ENCODE measurements around the gene CNP.
"Not testable (repeated sequence)": the region's sequence is repeated elsewhere in the genome, so short reads cannot be mapped to it uniquely, and the experiment has no call there.

The CNP gene

DNA sequence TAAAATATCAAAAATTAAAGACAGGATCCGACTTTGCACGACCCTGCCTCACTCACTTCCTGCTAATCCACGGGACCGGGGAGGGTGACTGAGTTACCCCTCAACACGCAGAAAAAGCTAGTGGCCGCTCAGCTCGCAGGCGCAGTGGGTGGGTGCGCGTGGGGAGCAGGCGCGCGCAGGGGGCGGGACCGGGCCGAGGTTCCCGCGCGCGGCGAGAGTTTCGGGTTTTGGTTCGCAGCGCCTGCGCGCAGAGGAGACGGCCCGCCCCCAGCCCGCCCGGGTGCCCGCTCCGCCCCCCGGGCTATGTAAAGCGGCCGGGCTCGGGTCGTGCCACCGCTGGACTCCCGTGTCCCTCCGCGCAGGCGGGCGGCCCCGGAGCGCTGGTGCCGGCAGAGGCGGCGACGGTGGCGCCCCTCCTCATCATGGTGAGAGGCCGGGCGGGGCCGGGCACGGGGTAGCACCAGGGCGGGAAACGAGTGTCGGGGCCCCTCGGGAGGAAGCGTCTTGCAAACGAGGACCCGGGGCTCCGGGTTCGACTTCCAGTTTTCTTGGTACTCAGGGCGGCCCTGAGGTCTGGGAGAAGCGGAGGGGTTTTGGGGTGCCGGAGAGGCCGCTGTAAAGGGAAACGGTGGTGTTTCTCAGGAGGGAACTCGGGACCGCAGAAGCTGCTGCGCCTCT, at the start of gene CNP:
TSS of gene CNP (plus strand) at position 333 of the 678 bp plus-strand sequence. CDS start at position 423, 90 bp downstream.
- peak; percentile 96 for DNase-seq (ENCODE audit: low spot score)

DNA sequence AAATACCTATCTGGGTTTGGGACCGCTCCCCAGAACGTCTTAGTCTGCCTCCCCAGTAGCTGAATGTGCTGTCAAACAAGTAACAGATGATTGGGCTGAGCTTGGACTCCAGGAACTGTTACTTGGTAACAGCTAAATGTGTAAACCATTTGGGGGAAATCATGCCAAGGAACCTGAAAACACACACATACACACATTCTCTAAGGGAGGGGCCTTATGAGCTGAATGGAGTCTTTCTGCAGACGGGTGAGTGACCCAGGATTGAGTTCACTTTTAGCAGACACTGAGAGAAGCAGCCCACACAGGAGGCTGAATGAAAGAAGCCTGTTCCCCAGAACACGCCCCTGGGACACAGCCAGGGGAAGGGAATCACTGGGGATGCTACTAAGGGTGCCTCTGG, 49.4 kb upstream of the CNP start:
- no peak for DNase-seq (ENCODE audit: low spot score)

DNA sequence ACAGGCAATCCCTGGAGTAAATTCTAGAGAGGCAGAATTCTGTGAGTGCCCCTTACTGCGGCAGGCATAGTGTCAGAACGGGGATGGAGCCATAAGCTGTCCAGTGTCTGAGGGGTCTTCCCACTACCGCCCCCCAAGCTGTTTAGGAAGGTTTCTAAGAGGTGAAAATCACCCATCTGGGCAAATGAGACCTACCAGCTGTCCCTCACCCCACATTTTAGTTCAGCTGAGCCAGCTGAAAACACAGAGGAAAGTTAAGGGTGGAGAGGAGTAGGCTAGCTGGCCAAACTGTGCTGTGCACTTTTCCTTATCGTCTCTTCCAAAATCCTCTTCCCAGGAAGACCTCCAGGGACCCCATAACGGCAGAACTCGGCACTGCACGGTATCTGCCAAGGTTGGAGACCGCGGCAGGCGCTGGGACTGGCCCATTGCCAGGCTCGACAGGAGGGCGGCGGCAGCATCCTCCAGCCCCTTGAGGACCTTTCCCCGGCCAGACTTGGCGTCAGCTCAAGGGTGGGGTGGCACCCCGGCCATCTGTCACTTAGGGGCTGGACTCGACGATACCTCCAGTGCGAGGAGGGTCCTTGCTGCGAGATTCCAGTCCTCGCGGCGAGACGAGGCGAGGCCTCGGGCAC, 48.8 kb upstream of the CNP start:
- no peak for DNase-seq (ENCODE audit: low spot score)

DNA sequence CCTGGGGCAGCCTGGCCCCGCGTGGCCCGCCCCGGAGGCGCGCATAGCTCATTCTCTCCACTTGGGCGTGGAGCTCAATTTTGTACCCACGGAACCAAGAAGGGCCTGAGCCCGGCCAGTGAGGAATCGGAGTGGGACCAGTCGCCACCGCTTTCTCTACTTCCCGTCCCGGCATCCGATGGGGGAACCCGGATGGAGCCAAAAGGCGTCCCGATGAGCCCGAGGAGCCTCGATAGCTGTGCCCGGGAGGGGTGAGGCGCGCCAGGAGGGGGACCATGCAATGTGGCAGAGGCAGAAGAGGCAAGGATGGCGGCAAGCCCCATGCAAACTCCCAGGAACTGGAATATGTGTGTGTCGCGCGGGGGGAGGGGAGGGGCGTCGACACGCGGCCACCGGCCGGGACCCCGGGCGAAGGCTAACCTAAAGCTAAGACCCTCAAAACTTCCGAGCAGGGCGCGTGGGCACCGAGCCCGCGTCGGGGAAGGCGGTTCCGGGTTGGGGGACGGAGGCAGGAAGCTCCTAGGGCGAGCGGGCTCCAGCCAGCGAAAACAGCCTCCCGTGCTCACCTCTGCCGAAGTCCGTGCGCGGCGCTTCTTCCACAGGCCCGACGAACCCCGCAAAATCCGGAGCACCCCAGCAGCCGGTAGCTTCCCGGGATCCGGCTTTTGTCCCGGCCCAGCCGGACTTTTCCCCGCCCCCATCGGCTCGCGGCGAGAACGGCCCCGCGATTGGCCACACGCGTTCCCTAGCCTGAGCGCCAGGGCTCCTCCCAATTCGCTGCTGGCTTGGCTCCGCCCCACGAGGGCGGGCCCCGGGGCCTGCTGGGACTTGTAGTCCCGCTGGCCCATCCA, 48.1 kb upstream of the CNP start, which contains the start of gene ACLY:
TSS of gene ACLY (minus strand) at position 638 of the 851 bp plus-strand sequence. CDS start 5,078 bp downstream, outside the sequence.
- peak; percentile 99 for DNase-seq (ENCODE audit: low spot score)

DNA sequence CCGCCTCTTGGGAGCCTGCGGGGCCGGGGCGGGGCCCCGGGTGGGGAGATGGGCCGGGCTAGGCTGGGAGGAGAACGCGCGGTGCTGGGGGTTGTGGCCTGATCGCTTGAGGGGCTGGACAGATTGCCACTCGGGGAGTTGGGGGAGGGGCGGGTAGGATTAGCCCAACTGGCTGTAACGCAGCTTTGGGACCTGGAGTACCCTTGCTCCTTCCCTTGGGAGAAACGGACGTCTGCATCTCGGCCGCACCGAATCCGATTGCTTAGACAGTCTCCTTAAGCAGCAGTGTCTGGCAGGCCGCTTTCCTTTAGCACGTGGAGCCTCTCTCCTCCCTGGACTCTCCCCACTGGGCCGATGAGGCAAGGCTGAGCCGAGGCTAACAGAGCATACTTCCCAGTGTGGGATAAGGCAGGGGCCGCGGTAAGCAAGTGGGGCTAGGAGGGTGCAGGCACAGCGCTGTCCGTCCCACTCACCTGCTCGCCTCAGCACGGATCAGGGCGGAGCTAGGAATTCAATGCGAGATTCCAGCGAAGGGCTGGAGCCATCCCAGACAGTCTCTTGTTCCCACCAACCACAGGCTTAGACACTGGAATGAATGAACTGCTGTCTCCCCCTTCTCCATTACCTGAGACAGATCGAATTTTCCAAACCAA, 47.3 kb upstream of the CNP start:
- peak; percentile 83 for DNase-seq (ENCODE audit: low spot score)

DNA sequence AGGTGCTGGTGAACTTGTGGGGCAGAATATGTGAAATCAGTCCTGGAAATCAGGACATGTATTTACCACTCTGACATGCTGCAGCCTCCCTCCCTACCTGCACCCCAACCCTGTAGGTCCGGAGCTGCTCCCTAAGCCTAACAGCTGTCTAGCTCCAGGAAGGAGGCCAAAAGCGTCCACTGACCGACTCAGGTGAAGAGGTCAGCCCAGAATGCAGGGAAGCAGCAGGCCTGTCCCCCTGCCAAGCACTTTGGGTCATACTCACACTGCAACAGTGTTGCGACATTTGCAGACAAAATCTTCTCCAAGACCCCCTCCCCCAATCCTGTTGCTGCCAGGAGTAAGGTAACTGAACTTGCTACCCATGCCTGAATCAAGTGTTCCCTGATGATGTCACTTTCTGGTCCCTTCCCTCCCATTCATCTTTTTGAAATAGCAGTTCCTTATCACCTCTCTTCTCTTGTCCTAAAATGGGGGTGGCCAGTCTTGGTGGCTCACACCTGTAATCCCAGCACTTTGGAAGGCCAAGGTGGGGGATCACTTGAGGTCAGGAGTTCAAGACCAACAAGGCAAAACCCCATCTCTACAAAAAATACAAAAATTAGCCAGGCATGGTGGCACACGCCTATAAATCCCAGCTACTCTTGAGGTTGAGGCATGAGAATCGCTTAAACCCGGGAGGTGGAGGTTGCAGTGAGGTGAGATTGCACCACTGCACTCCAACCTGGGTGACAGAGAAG, 46.6 kb upstream of the CNP start:
- no peak for DNase-seq (ENCODE audit: low spot score)

DNA sequence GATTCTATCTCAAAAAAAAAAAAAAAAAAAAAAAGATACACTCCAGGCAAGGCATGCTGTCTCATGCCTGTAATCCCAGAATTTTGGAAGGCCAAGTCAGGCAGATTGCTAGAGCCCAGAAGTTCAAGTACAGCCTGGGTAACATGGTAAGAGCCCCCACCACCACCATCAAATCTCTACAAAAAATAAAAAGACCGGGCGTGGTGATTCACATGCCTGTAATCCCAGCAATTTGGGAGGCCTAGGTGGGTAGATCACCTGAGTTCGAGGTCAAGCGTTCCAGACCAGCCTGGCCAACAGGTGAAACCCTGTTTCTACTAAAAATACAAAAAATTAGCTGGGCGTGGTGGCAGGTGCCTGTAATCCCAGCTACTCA, 46.0 kb upstream of the CNP start:
- no peak for DNase-seq (ENCODE audit: low spot score)

DNA sequence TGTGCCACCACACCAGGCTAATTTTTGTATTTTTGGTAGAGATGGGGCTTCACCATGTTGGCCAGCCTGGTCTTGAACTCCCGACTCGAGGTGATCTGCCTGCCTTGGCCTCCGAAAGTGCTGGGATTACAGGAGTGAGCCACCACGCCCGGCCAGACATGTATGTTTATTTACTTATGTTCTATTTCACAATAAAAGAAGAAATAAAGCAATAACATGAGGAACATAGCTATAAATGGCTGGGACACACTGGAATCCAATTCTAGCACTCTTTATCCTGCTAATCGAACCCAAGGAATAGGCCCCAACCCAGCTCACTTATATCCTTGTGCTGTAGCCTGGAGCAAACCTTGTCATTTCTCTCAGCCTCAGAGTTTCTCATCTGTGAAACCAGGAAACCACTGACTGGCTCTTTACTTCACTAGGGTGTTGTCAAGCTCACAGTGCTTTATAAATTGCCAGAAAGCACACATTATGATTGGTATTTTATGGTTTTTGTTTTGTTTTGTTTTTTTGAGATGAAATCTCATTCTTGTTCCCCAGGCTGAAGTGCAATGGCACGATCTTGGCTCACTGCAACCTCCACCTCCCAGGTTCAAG, 40.5 kb upstream of the CNP start:
- DNase-seq (ENCODE audit: low spot score) = no peak

DNA sequence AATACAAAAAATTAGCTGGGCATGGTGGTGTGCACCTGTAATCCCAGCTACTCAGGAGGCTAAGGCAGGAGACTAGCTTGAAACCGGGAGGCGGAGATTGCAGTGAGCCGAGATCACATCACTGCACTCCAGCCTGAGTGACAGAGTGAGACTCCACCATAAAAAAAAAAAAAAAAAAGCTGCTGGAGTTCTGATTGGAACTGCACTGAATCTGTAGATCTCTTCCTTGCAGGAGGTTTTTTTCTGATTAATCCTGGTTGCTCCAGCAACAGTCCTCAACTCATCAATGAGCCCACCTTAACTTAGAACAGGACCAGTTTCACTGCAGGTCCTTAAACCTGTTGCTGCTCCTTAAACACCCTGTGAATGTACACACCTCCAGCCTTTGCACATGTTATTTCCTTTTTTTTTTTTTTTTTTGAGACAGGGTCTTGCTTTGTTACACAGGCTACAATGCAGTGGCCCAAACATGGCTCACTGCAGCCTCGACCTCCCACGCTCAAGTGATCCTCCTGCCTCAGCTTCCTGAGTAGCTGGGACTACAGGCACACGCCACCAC, 37.8 kb upstream of the CNP start:
- no peak for DNase-seq (ENCODE audit: low spot score)

DNA sequence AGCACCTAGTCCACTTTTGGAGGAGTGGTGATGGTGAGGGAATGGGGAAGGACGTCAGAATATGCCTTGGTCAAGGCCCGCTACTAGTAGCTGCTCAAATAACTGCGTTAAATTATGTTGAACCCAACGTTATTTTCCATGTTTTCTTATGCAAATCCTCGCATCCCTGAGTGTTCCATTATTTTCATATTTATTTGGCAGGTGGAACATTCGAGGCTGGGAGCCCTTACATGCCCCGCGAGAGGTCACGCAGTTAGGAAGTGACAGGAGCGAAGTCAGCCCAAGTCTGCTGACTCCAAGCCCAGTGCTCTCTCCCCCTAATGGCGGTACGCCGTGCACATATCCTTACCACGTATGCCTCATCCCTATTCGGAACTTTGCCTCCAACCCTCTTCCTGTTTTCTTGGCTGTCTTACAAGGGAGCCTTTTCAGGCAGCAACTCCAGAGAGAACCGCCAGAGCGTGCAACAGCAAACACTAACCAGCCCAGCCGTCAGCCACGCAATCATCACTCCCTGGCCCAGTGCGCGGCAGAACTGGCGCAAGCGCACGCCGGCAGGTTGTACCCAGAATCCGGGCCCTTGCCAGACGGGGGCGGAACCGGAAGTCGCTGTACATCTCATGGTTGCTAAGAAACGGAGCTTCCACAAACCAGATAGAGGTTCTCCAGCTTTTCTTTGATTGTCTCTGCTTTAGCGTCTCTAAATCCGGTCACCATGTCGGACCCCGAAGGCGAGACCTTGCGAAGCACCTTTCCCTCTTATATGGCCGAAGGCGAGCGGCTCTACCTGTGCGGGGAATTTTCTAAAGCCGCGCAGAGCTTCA, 36.4 kb upstream of the CNP start, which contains the start of gene ODAD4:
TSS of gene ODAD4 (plus strand) at position 609 of the 824 bp plus-strand sequence. CDS start at position 716, 107 bp downstream.
- peak; percentile 97 for DNase-seq (ENCODE audit: low spot score)

DNA sequence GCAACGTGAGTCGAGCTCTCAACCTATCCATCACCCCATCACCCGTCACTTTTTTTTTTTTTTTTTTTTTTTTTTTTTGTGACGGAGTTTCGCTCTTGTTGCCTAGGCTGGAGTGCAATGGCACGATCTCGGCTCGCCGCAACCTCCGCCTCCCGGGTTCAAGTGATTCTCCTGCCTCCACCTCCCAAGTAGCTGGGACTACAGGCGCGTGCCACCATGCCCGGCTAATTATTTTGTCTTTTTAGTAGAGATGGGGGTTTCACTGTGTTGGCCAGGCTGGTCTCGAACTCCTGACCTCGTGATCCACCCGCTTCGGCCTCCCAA, 35.8 kb upstream of the CNP start:
- DNase-seq (ENCODE audit: low spot score) = not testable (repeated sequence)

DNA sequence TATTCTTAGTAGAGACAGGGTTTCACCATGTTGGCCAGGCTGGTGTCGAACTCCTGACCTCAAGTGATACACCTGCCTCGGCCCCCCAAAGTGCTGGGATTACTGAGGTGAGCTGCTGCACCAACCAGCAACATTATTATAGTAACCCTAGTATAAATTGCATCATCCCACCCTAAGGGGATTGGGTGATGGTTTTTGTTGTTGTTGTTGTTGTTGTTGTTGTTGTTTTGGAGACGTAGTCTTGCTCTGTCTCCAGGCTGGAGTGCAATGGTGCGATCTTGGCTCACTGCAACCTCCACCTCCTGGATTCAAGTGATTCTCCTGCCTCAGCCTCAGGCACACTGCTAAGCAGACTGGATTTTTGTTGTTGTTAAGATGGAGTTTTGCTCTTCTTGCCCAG, 34.9 kb upstream of the CNP start:
- DNase-seq (ENCODE audit: low spot score) = not testable (repeated sequence)

DNA sequence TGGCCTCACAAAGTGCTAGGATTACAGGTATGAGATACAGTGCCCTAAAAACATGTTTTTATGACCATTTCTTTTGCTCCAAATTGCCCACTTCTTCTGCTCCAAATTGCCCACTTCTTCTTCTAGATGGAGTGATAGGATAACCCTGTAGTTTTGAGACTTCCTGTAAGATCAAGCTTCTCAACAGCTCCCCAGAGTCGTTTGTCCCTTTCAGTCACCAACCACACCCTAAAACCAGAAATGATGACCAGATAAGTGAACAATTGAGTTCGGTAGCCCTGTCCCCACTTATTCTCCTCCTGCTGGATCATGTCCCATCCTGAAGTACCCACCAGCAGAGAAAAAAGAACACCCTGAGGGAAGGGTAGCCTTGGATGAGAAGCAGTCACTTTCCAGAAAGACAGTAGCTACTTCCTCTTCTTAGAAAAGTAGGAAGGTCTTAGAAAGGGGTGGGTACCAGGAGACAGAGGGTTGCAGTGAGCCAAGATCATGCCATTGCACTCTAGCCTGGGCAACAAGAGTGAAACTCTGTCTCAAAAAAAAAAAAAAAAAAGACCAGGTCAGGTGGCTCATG, 33.7 kb upstream of the CNP start:
- DNase-seq (ENCODE audit: low spot score) = no peak

DNA sequence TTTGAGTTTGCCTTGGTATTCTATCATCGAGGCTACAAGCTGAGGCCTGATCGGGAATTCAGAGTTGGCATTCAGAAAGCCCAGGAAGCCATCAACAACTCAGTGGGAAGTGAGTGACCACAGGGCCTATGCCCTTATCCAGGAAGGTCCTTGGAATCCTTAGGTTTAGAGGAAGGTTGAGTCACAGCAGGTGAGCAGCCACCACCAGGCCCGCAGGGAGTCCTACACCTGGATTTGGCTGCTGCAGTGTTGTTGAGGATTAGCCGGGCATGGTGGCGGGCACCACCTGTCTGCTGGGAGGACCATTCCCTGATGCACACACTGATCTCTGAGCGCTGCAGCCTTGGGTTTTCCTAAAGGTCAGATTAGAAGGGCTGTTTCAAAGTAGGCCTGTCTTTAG, 31.0 kb upstream of the CNP start:
- DNase-seq (ENCODE audit: low spot score) = peak; percentile 2

DNA sequence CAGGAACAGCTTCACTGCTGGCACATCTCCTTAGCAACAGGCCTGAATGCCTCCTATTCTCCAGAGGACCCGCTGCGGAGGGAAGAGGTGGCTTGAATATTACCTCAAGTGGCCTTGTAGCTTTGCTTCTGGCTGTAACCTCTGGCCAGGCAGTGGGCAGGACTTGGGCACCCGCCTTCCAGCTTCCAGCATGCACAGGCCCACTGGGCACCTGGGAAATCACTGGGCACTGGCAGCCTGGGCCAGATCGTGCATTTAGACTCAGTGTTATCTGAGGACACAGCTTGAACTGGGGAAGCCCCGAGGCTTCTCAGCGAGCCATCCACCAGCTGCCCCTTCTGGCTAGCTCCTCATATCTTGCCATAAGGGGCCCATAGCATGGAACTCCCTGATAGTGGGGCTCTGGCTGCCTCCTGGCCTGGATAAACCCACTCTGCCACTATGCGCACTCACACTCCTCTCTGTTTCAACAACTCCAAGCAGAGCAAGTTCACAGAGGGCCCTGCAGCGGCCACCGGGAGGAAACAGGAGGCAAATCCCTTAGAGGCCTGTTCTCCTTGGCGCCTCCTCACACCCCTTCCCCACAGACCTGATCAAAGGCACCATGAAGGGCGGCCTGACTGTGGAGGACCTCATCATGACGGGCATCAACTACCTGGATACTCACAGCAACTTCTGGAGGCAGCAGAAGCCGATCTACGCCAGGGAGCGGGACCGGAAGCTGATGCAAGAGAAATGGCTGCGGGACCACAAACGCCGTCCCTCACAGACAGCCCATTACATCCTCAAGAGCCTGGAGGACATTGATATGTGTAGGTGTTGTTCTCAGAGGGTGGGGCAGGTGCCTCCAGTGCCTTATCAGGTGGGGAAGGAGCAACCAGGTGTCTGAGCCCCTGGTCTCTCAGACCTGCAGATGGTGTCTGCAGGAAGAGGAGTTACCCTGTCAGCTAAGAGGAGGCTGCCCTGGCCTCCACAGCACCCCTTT, 28.3 kb upstream of the CNP start:
- DNase-seq (ENCODE audit: low spot score) = no peak

DNA sequence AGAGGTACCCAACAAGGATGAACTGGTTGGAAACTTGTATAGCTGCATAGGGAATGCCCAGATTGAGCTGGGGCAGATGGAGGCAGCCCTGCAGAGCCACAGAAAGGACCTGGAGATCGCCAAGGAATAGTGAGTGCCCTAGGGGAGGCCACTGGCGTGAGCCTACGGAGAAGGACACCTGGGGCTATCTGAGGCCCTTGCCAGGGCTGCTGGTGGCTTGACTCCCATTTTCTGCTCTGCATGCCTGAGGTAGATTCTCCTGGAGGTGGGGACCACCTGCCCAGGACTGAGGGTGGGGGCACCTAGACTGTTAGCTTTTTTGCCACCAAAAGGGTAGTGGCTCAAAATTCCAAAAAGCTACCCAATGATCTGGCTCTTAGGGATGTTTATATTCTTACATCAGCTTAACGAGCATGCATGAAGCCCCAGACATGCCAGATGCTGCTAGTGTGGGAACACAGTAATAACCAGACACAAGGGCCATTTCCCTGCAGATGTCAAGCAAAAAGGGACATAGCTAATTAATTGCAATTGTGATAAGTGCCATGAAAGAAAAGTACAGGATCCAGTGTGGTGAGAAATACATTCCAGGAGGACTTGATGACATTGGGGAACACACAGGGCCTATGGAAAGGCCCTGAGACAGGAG, 27.4 kb upstream of the CNP start:
- DNase-seq (ENCODE audit: low spot score) = no peak

DNA sequence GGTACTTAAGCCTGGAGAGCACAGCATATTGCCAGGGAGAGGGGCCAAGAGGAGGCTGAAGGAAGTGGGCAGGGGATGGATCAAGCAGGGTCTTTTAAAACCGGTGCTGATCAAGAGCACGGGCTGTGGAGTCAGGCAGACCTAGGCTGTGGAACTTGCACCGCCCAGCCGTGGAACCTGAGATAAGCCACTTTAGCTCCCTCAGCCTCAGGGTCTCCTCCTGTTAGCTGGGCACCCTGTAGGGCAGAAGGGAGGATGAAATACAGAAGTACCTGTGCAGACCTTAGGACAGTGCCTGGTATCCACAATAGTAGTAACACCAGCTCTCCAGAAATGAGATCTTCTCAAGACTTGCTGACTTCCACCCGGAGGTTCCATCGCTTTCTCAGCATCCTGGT, 26.9 kb upstream of the CNP start:
- DNase-seq (ENCODE audit: low spot score) = no peak

DNA sequence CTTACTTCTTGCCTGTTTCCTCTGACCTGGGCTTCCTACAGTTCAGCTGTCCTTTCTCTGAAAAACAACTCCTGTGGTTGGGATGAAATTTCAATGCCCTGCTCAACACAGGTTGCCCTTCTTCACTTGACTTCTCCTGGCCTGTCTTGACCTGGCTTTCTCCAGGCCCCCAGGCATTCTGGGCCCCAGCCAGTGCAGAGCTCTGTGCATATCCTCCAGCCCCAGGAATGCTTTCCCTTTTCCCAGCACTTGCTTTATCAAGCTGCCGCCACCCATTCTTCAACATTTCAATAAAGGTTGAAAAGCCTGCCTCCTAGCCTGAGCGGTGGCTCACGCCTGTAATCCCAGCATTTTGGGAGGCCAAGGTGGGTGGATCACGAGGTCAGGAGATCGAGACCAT, 25.4 kb upstream of the CNP start:
- no peak for DNase-seq (ENCODE audit: low spot score)
